WERI-Rb-1 (cell line): ENCODE measurements around the gene WDR54.
"Not testable (repeated sequence)": the region's sequence is repeated elsewhere in the genome, so short reads cannot be mapped to it uniquely, and the experiment has no call there.

ENCODE experiments used
- DNase-seq: peaks from one replicate; pipeline ENCODE4 v3.0.0-alpha.2; 2020
- H3K27ac ChIP-seq: fragments of 250-450 bp; sonication (Bioruptor Pico); 2 replicates; pipeline ENCODE4 v1.5.1; 2020; ENCODE audit warnings: mild to moderate bottlenecking, moderate library complexity
- H3K27me3 ChIP-seq: fragments of 250-450 bp; sonication (Bioruptor Pico); 2 replicates; pipeline ENCODE4 v1.5.1; 2021; ENCODE audit warnings: mild to moderate bottlenecking, low read depth, moderate library complexity; ENCODE audit not compliant: insufficient read depth, severe bottlenecking
- H3K36me3 ChIP-seq: fragments of 250-450 bp; sonication (Bioruptor Pico); 2 replicates; pipeline ENCODE4 v1.5.1; 2020; ENCODE audit warnings: mild to moderate bottlenecking, moderate library complexity
- H3K4me3 ChIP-seq: 2 replicates; pipeline ENCODE4 v1.5.1; 2011; ENCODE audit warnings: low read depth, mild to moderate bottlenecking, control low read depth, low read length
- H3K9me3 ChIP-seq: fragments of 250-450 bp; sonication (Bioruptor Pico); 2 replicates; pipeline ENCODE4 v1.5.1; 2021; ENCODE audit warnings: mild to moderate bottlenecking, moderate library complexity; ENCODE audit not compliant: severe bottlenecking
- CTCF ChIP-seq: IDR thresholded peaks from 2 replicates; pipeline ENCODE4 v1.5.1; 2011; ENCODE audit warnings: low read depth, mild to moderate bottlenecking, control low read depth, inconsistent platforms, low read length

The WDR54 gene

GRCh38 chr2:74416778-74417177, 4.8 kb upstream of the WDR54 start:
- no peak for DNase-seq
- Histone ChIP-seq H3K27ac (no peak overlapping the region), H3K4me3 (no peak overlapping the region), H3K27me3 (no peaks in the 10 kb centered on the region), H3K36me3 (no peaks in the 10 kb centered on the region), H3K9me3 (no peaks in the 10 kb centered on the region)
- no peak for TF ChIP-seq CTCF

- no peak overlapping the region for H3K27ac ChIP-seq
- no peaks in the 10 kb centered on the region for H3K36me3 ChIP-seq
- no peak overlapping the region for H3K4me3 ChIP-seq
- DNase-seq, result no peak
- no peaks in the 10 kb centered on the region for H3K27me3 ChIP-seq
- no peak for TF ChIP-seq CTCF
- H3K9me3 ChIP-seq, result no peaks in the 10 kb centered on the region
These were observed 4.3 kb upstream of the WDR54 start for GRCh38 chr2:74417197-74417596.

- DNase-seq, result no peak
- Histone ChIP-seq H3K27ac (no peak overlapping the region), H3K4me3 (no peak overlapping the region), H3K27me3 (no peaks in the 10 kb centered on the region), H3K36me3 (no peaks in the 10 kb centered on the region), H3K9me3 (no peaks in the 10 kb centered on the region)
- TF ChIP-seq CTCF, result no peak
These were observed 3.8 kb upstream of the WDR54 start for GRCh38 chr2:74417763-74418162.

- Histone ChIP-seq H3K9me3 (no peaks in the 10 kb centered on the region), H3K27ac (no peak overlapping the region), H3K4me3 (no peak overlapping the region), H3K27me3 (no peaks in the 10 kb centered on the region), H3K36me3 (no peaks in the 10 kb centered on the region)
- no peak for DNase-seq
- TF ChIP-seq CTCF, result no peak
These were observed 3.2 kb upstream of the WDR54 start for GRCh38 chr2:74418312-74418711.

- no peak overlapping the region for H3K27ac ChIP-seq
- H3K4me3 ChIP-seq, result no peak overlapping the region
- H3K27me3 ChIP-seq, result no peaks in the 10 kb centered on the region
- no peaks in the 10 kb centered on the region for H3K9me3 ChIP-seq
- TF ChIP-seq CTCF, result no peak
- no peaks in the 10 kb centered on the region for H3K36me3 ChIP-seq
- DNase-seq, result no peak
These were observed 2.2 kb upstream of the WDR54 start for GRCh38 chr2:74419345-74419744.

- Histone ChIP-seq H3K27ac (no peak overlapping the region), H3K27me3 (no peaks in the 10 kb centered on the region), H3K36me3 (peaks cover 4% of the 10 kb centered on the region; the same call in 1 of the 2 replicates), H3K9me3 (no peaks in the 10 kb centered on the region), H3K4me3 (no peak overlapping the region)
- DNase-seq, result no peak
- no peak for TF ChIP-seq CTCF
These were observed 1.5 kb upstream of the WDR54 start for GRCh38 chr2:74420006-74420405.

- DNase-seq, H3K9me3 ChIP-seq, H3K27me3 ChIP-seq: not testable (repeated sequence)
- peaks cover 10% of the 10 kb centered on the region; the same call in 1 of the 2 replicates for H3K36me3 ChIP-seq
- H3K27ac ChIP-seq, result peak overlapping the region; percentile 83
- peak overlapping the region; percentile 88 for H3K4me3 ChIP-seq
These were observed 957 bp upstream of the WDR54 start for GRCh38 chr2:74420443-74421103.
